SK-N-MC (cell line): ENCODE data around the gene TDRD5.
"Not testable (repeated sequence)": the region's sequence is repeated elsewhere in the genome, so short reads cannot be mapped to it uniquely, and the experiment has no call there.

Source experiments
- DNase-seq: peaks from one replicate; pipeline ENCODE4 v3.0.0-alpha.2; 2011; ENCODE audit warnings: low read depth, low spot score
- H3K27ac ChIP-seq: fragments of 200-600 bp; sonication (generic); 2 replicates; pipeline ENCODE4 v1.5.1; 2016; ENCODE audit warnings: mixed run types
- H3K36me3 ChIP-seq: fragments of 200-600 bp; sonication (generic); 2 replicates; pipeline ENCODE4 v1.6.1; 2017; ENCODE audit warnings: antibody characterized with exemption, low read length, mixed read lengths; ENCODE audit not compliant: insufficient read depth
- H3K4me3 ChIP-seq: fragments of 200-600 bp; sonication (generic); 2 replicates; pipeline ENCODE4 v1.5.1; 2016
- H3K9ac ChIP-seq: fragments of 200-600 bp; sonication (generic); 2 replicates; pipeline ENCODE4 v1.8.0; 2017; ENCODE audit warnings: mixed run types, mixed read lengths; ENCODE audit not compliant: insufficient read length
- H3K9me3 ChIP-seq: fragments of 200-600 bp; sonication (generic); 2 replicates; pipeline ENCODE4 v1.6.1; 2017; ENCODE audit warnings: low read depth, mild to moderate bottlenecking, antibody characterized with exemption, low read length, moderate library complexity, mixed read lengths
- EZH2 ChIP-seq: fragments of 200-600 bp; sonication (generic); IDR thresholded peaks from one replicate; pipeline ENCODE4 v1.6.1; 2017; ENCODE audit warnings: antibody characterized with exemption
- FOXP2 ChIP-seq: optimal IDR thresholded peaks from 2 replicates; pipeline ENCODE3; 2011; ENCODE audit warnings: mild to moderate bottlenecking, moderate library complexity; ENCODE audit not compliant: insufficient read depth; ENCODE audit errors: extremely low read length, control extremely low read depth
- POLR2AphosphoS5 ChIP-seq: IDR thresholded peaks from 2 replicates; pipeline ENCODE4 v1.6.1; 2012; ENCODE audit warnings: mild to moderate bottlenecking, low read depth, low read length, borderline replicate concordance

TDRD5 gene

GRCh38 chr1:179663810-179664209, 72.2 kb downstream of the TDRD5 start:
- no peak overlapping the region for H3K27ac ChIP-seq
- H3K36me3 ChIP-seq, result no peaks in the 10 kb centered on the region
- H3K9ac ChIP-seq, result no peak overlapping the region
- no peaks in the 10 kb centered on the region for H3K9me3 ChIP-seq
- no peak overlapping the region for H3K4me3 ChIP-seq
- TF ChIP-seq FOXP2 (no peak), EZH2 (no peak), POLR2AphosphoS5 (no peak)
- DNase-seq, result no peak

- DNase-seq, result no peak
- TF ChIP-seq FOXP2, result no peak
- no peak for TF ChIP-seq POLR2AphosphoS5
- no peak for TF ChIP-seq EZH2
- H3K9ac ChIP-seq, result no peak overlapping the region
- no peak overlapping the region for H3K4me3 ChIP-seq
- H3K36me3 ChIP-seq, result no peaks in the 10 kb centered on the region
- no peaks in the 10 kb centered on the region for H3K9me3 ChIP-seq
- H3K27ac ChIP-seq, result no peak overlapping the region
These were observed 86.2 kb downstream of the TDRD5 start for GRCh38 chr1:179677882-179678281.

- not testable (repeated sequence) for DNase-seq, H3K9ac ChIP-seq, H3K27ac ChIP-seq, H3K9me3 ChIP-seq, H3K4me3 ChIP-seq, H3K36me3 ChIP-seq
These were observed 102.9 kb downstream of the TDRD5 start for GRCh38 chr1:179694530-179694929.

- Histone ChIP-seq H3K27ac (no peak overlapping the region), H3K36me3 (no peaks in the 10 kb centered on the region), H3K9ac (no peak overlapping the region), H3K9me3 (no peaks in the 10 kb centered on the region), H3K4me3 (no peak overlapping the region)
- no peak for TF ChIP-seq FOXP2
- TF ChIP-seq POLR2AphosphoS5, result no peak
- TF ChIP-seq EZH2, result no peak
- no peak for DNase-seq
These were observed 111.4 kb downstream of the TDRD5 start for GRCh38 chr1:179702946-179703539.

- Histone ChIP-seq H3K9ac (no peak overlapping the region), H3K9me3 (no peaks in the 10 kb centered on the region), H3K4me3 (no peak overlapping the region), H3K36me3 (no peaks in the 10 kb centered on the region), H3K27ac (no peak overlapping the region)
- TF ChIP-seq POLR2AphosphoS5, result no peak
- no peak for TF ChIP-seq EZH2
- TF ChIP-seq FOXP2, result no peak
- peak; percentile 44 for DNase-seq
These were observed 114.8 kb downstream of the TDRD5 start for GRCh38 chr1:179706339-179706941.

- no peak for DNase-seq
- Histone ChIP-seq H3K36me3 (no peaks in the 10 kb centered on the region), H3K9ac (no peak overlapping the region), H3K9me3 (no peaks in the 10 kb centered on the region), H3K27ac (no peak overlapping the region), H3K4me3 (no peak overlapping the region)
- TF ChIP-seq EZH2 (no peak), FOXP2 (no peak), POLR2AphosphoS5 (no peak)
These were observed 115.8 kb downstream of the TDRD5 start for GRCh38 chr1:179707406-179707805.

GRCh38 chr1:179708434-179709195, 117.0 kb downstream of the TDRD5 start:
- H3K36me3 ChIP-seq, result no peaks in the 10 kb centered on the region
- TF ChIP-seq EZH2 (no peak), POLR2AphosphoS5 (no peak), FOXP2 (no peak)
- no peak for DNase-seq
- H3K4me3 ChIP-seq, result no peak overlapping the region
- no peaks in the 10 kb centered on the region for H3K9me3 ChIP-seq
- no peak overlapping the region for H3K27ac ChIP-seq
- no peak overlapping the region for H3K9ac ChIP-seq

GRCh38 chr1:179709841-179710329, 118.3 kb downstream of the TDRD5 start:
- no peaks in the 10 kb centered on the region for H3K36me3 ChIP-seq
- no peak for TF ChIP-seq POLR2AphosphoS5
- TF ChIP-seq EZH2, result no peak
- no peaks in the 10 kb centered on the region for H3K9me3 ChIP-seq
- H3K9ac ChIP-seq, result no peak overlapping the region
- DNase-seq, result no peak
- no peak overlapping the region for H3K27ac ChIP-seq
- no peak overlapping the region for H3K4me3 ChIP-seq
